Midbrain (tissue), 1 donor: ENCODE results near the gene VAMP5.
A peak's percentile ranks its signal among the peaks of the same experiment; 100 is the strongest.
"Not testable (repeated sequence)": the region's sequence is repeated elsewhere in the genome, so short reads cannot be mapped to it uniquely, and the experiment has no call there.

ENCODE experiments used
- DNase-seq: peaks from one replicate; lab custom pipeline; 2025; lab: John Stamatoyannopoulos, UW

Gene VAMP5

GRCh38 chr2:85584857-85585780 is 888 bp downstream of the VAMP5 start:
- no peak for DNase-seq

GRCh38 chr2:85585781-85586105 is 1.5 kb downstream of the VAMP5 start:
- no peak for DNase-seq

GRCh38 chr2:85588236-85588635 is 4.0 kb downstream of the VAMP5 start:
- DNase-seq: no peak

- no peak for DNase-seq
Measured at GRCh38 chr2:85588645-85589044, 4.4 kb downstream of the VAMP5 start.

GRCh38 chr2:85589181-85589580 is 5.0 kb downstream of the VAMP5 start:
- DNase-seq: no peak

GRCh38 chr2:85589982-85590791 is 6.0 kb downstream of the VAMP5 start:
- no peak for DNase-seq

GRCh38 chr2:85590950-85591349 is 6.7 kb downstream of the VAMP5 start:
- no peak for DNase-seq

GRCh38 chr2:85591563-85591962 is 7.3 kb downstream of the VAMP5 start:
- no peak for DNase-seq

- not testable (repeated sequence) for DNase-seq
Measured at GRCh38 chr2:85592299-85592698, 8.1 kb downstream of the VAMP5 start.

- no peak for DNase-seq
Measured at GRCh38 chr2:85593023-85593422, 8.8 kb downstream of the VAMP5 start.

- DNase-seq: peak; percentile 71
Measured at GRCh38 chr2:85594715-85595300, 10.6 kb downstream of the VAMP5 start.

GRCh38 chr2:85595301-85596025 is 11.2 kb downstream of the VAMP5 start, which contains the start of gene RNF181:
RNF181 (plus strand) TSS chr2:85595745; CDS start chr2:85595764, 19 bp downstream.
- peak; percentile 100 for DNase-seq

GRCh38 chr2:85596026-85596333 is 11.7 kb downstream of the VAMP5 start:
- DNase-seq: no peak

- no peak for DNase-seq
Measured at GRCh38 chr2:85596486-85597143, 12.4 kb downstream of the VAMP5 start.

- no peak for DNase-seq
Measured at GRCh38 chr2:85597241-85597640, 13.0 kb downstream of the VAMP5 start.

GRCh38 chr2:85598594-85599340 is 14.5 kb downstream of the VAMP5 start:
- DNase-seq: no peak

- DNase-seq: no peak
Measured at GRCh38 chr2:85599468-85600234, 15.4 kb downstream of the VAMP5 start.

- DNase-seq: no peak
Measured at GRCh38 chr2:85600235-85600575, 16.0 kb downstream of the VAMP5 start.

GRCh38 chr2:85600951-85601770 is 16.9 kb downstream of the VAMP5 start:
- no peak for DNase-seq
